SH-SY5Y (cell line): ENCODE results near the gene CES3.

Experiments
- GATA2 ChIP-seq: IDR thresholded peaks from 2 replicates; pipeline ENCODE4 v1.6.1; 2011; ENCODE audit warnings: mild to moderate bottlenecking, low read depth, low read length
- GATA3 ChIP-seq: IDR thresholded peaks from 2 replicates; pipeline ENCODE4 v1.6.1; 2011; ENCODE audit warnings: low read depth, mild to moderate bottlenecking, low read length, moderate library complexity

The CES3 gene

GRCh38 chr16:66921729-66922450 lies 39.2 kb upstream of the CES3 start:
- TF ChIP-seq GATA2: no peak
- TF ChIP-seq GATA3: no peak

GRCh38 chr16:66923247-66923731 lies 37.8 kb upstream of the CES3 start:
- TF ChIP-seq GATA3 (no peak), GATA2 (no peak)

DNA sequence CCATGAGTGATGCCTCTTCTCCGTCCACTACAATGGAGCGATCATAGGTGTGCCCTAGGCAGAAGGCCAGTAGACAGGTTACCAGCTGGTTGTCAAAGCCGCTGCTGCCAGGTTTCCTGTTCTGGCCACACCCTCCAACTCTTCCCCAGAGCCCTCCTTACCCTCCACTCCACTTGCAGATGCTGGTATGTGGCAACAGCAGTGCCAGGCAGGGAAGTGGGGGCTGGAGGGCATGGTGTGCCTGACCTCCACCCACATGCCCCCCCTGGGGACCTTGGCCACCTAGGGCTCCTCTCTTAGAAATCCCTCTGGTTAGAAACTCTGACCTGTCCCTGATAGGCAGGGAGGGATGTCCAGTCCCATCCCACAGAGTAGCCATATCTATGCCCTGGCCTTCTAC lies 37.2 kb upstream of the CES3 start:
- no peak for TF ChIP-seq GATA3
- TF ChIP-seq GATA2: no peak

- TF ChIP-seq GATA3 (no peak), GATA2 (no peak)
Observed at GRCh38 chr16:66924527-66925321, 36.3 kb upstream of the CES3 start.

- no peak for TF ChIP-seq GATA3
- TF ChIP-seq GATA2: no peak
Observed at GRCh38 chr16:66925322-66925840, 35.7 kb upstream of the CES3 start, which contains the start of gene RRAD. Gene RRAD, minus strand, starts transcription at chr16:66925535. Its CDS starts 356 bp downstream, at chr16:66925179.

DNA sequence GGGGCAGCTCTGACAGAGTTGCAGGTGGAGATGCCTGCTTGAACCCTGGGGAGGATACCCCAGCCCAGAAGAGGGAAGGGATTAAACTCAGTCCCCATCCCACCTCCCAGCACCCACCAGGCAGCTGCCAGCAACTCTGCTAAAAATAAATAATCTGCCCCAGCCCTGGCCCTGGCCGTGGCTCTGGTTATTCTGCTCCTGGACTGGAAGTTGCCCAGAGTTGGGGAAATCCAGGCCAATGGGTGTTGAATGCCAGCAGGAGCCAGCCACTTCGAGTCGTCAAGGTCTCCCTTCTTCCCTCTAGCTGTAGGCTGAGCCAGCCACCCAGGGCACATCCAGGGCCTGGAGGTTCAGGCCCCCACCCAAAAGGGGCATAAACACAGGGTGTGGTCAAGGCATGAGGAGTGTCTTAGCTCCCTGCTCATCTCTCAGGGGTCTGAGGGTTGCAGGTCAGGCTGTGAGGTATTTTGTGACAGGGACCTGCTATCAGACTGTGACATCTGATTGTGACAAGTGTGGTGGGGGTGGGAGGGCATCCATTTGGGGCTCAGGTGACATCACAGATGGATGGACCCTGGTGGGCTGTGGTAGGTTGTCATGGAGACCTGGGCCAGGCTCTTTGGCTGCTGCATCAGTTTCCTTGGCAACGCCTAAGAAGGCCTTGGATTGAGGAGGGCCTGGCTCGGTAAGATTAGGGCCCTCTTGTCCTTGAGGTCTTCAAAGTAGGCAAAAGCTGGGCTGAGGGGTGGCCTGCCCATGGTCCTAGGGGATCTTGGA lies 34.7 kb upstream of the CES3 start:
- TF ChIP-seq GATA3 (no peak), GATA2 (no peak)

- TF ChIP-seq GATA2: no peak
- TF ChIP-seq GATA3: no peak
Observed at GRCh38 chr16:66926961-66927436, 34.1 kb upstream of the CES3 start.

DNA sequence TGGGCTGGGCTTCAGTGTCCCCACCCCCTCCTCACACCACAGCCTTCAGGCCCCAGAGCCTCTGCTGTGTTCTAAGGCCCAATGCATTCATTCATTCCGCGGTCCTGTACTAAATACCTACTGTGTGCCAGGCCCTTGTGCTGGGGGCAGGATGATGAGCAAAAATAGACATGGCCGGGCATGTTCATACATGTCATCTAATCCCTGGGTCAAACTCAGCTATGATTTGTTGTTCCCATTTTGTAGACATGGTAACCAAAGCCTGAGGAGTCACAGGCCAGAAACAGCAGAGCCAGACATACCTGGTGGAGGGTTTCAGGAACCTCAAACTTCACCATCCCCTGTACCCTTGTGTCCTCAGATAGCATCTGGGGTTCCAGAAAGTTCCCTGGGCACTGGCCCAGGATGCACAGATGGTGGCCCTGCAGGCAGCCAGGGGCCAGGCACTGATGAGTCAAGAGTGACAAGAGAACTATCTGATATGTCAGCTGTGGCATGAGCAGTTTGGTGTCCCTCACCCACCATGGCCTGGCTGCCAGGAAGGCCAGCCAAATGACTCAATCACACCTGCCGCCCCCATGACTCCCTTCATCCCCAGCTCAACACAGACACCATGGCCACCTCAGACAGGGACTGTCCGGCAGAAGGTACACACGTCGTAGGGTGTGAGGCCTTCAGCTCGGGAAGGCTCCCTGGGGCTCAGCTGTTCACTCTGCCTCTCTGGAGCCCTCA lies 33.0 kb upstream of the CES3 start:
- TF ChIP-seq GATA2 (no peak), GATA3 (no peak)

DNA sequence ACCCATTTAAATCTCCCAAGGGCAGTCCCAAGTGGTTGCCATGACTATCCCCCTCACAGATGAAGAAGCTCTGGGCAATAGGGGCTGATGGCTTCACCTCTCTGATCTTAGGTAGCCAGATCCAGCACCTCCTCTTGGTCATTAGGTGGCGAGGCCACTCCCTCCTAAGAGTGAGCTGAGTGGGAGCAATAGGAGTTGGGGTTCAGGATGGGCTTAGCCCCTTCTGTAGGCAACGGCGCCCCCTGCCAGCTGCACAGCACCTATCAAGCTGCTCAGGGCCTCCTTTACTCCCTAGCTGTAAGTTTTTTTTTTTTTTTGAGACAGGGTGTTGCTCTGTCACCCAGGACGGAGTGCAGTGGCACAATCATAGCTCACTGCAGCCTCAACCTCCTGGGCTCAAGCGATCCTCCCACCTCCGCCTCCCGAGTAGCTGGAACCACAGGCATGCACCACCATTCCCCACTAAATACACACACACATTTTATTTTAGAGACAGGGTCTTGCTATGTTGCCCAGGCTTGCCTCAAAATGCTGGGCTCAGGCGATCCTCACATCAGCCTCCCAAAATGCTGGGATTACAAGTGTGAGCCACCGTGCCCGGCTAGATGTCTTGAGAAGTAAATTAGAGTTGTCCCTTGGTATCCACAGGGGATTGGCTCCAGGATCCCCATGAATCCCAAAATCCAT lies 32.2 kb upstream of the CES3 start:
- TF ChIP-seq GATA2 (no peak), GATA3 (no peak)

DNA sequence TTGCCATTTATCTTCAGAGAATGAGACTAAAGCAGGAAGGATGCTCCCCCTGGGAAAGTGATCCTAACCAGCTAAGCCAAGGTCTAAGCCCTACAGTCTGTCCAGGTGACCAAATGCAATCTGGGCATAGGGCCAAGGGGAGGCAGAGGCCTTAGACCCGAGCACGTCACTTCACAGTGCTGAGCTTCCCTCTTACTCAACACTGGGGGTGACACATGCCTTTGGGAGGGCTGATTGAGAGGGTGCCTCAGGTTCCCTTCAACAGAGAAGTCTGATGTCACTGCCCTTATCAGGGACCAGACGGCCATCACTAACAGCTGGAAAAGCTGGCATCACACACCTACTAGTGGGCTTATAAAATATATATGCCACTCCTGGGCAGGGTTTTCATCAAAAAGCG lies 30.9 kb upstream of the CES3 start:
- no peak for TF ChIP-seq GATA3

DNA sequence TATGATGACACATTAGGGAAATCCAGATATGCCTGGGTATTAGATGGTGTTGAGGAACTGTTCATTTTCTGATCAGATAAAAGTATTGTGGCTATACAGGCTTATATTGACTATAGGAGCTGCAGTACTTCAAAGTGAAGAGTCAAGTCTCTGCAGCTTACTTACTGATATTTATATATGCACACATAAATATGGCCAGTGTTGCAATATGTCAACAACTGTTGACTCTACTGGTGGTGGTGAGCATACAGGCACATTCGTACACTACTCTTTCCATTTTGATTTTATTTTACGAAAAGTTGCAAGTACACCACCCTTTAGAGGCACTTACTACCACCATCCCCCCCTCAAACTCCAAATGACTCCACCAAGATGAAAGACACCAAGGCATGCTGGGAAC lies 29.4 kb upstream of the CES3 start:
- TF ChIP-seq GATA2 (no peak), GATA3 (no peak)

DNA sequence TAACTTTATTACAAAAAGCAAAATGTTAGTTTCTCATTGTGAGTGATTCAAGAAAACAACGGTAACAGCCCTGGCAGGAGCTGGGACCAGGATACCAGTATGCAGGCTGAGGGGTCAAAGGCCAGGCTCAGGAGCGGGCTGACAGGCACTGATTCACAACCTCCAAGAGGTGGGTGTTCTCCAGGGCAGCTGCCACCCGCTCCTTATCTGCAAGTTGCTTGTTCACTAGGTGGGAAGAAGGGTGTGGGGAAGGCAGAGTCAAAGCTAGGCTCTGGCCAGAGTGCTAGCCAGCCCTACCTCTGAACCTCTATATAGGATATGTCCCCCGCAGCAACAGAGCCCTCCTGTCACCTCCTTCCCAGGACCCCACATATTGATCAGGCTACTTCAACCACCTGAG lies 29.0 kb upstream of the CES3 start:
- TF ChIP-seq GATA2: no peak
- TF ChIP-seq GATA3: no peak

DNA sequence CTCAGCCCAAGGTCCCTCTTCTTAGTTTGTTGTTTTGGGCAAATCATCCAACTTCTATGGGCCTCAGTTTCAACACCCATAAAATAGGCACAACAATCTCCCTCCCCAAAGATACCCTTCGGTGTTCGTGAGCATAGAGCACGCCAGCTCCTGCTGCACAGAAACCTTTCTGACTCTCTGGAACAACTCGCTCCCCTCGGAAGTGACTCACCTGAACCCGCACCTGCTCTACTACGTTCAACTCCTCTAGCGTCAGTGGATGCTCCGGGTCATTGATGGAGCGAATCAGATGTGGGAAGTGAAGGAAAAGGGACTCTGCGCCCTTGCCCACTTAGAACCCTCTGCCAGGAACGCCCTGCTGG lies 27.3 kb upstream of the CES3 start:
- TF ChIP-seq GATA2 (no peak), GATA3 (no peak)
